H1 (cell line): ENCODE data around the gene SEPTIN7. TPM values are rescaled to one million over a fixed set of nuclear protein-coding genes. Genes with fewer than 3 reads are reported as not detected.
A peak's percentile ranks its signal among the peaks of the same experiment; 100 is the strongest.

ENCODE experiments used
- CTCF ChIA-PET: fragments of 300-600 bp; sonication (Branson Sonifier 250); formaldehyde crosslinking; loops from one replicate; lab custom pipeline; 2021; ENCODE audit not compliant: partially characterized antibody; lab: Charles Lee
- POLR2A ChIA-PET: fragments of 300-600 bp; sonication (Branson Sonifier 250); formaldehyde crosslinking; loops from one replicate; lab custom pipeline; 2021; ENCODE audit warnings: inconsistent platforms; ENCODE audit not compliant: partially characterized antibody; lab: Charles Lee
- DNase-seq, 2 experiments: peaks; one replicate each; pipeline versions ENCODE4 v3.0.0 to v3.0.0-alpha.2; 2010 to 2022; ENCODE audit warnings: low spot score in 2 of 2, low read depth in 1 of 2, mixed read lengths in 1 of 2
- FAIRE-seq: peaks from 2 replicates; lab custom pipeline; 2011; peaks lifted over from hg19 to GRCh38; lab: Jason Lieb, UNC
- H2AFZ ChIP-seq: 2 replicates; pipeline ENCODE4 v1.8.1; 2012; ENCODE audit warnings: low read length, inconsistent platforms
- H2AK5ac ChIP-seq: 2 replicates; pipeline ENCODE4 v1.6.1; 2013; ENCODE audit warnings: low read depth, low read length
- H2BK120ac ChIP-seq: replicated peaks from 2 replicates; pipeline ENCODE3; 2013; ENCODE audit warnings: low read depth, low read length, inconsistent platforms
- H2BK12ac ChIP-seq: 2 replicates; pipeline ENCODE4 v1.6.1; 2013; ENCODE audit warnings: low read depth, low read length
- H2BK15ac ChIP-seq: 2 replicates; pipeline ENCODE4 v1.6.1; 2013; ENCODE audit warnings: low read length
- H2BK20ac ChIP-seq: 2 replicates; pipeline ENCODE4 v1.6.1; 2013; ENCODE audit warnings: low read length
- H2BK5ac ChIP-seq: 2 replicates; pipeline ENCODE4 v1.6.1; 2013; ENCODE audit warnings: low read depth, low read length
- H3K14ac ChIP-seq: 2 replicates; pipeline ENCODE4 v1.6.1; 2013; ENCODE audit warnings: inconsistent platforms; ENCODE audit not compliant: insufficient read length
- H3K18ac ChIP-seq: 2 replicates; pipeline ENCODE4 v1.6.1; 2013; ENCODE audit warnings: low read length; ENCODE audit errors: extremely low read depth
- H3K23ac ChIP-seq: 2 replicates; pipeline ENCODE4 v1.6.1; 2013; ENCODE audit warnings: inconsistent platforms; ENCODE audit not compliant: insufficient read length
- H3K23me2 ChIP-seq: 2 replicates; pipeline ENCODE4 v1.6.1; 2013; ENCODE audit warnings: low read depth, low read length
- H3K27ac ChIP-seq: 2 replicates; pipeline ENCODE4 v1.6.1; 2011; ENCODE audit warnings: low read depth, low read length, inconsistent platforms
- H3K27me3 ChIP-seq, 4 experiments: replicated peaks in 1 of 4; 1 replicate in 1 of 4; 2 replicates in 3 of 4; pipeline versions ENCODE4 v1.6.1 to v1.8.1; 2011 to 2013; ENCODE audit warnings: low read length in 3 of 4, mild to moderate bottlenecking in 3 of 4, inconsistent platforms in 2 of 4, mixed read lengths in 2 of 4, moderate library complexity in 1 of 4; ENCODE audit not compliant: control insufficient read depth in 3 of 4, insufficient read depth in 3 of 4; ENCODE audit errors: extremely low read depth in 1 of 4
- H3K36me3 ChIP-seq, 4 experiments: 2 replicates each; pipeline versions ENCODE4 v1.6.1 to v1.8.1; 2011 to 2013; ENCODE audit warnings: mild to moderate bottlenecking in 4 of 4, low read length in 3 of 4, moderate library complexity in 2 of 4, control low read depth in 1 of 4, inconsistent platforms in 1 of 4; ENCODE audit not compliant: insufficient read depth in 4 of 4, control insufficient read depth in 2 of 4
- H3K4ac ChIP-seq: replicated peaks from 2 replicates; pipeline ENCODE3; 2013; ENCODE audit warnings: low read length, low read depth, mixed read lengths, inconsistent platforms; ENCODE audit not compliant: insufficient read length
- H3K4me1 ChIP-seq, 4 experiments: replicated peaks in 1 of 4; 1 replicate in 1 of 4; 2 replicates in 3 of 4; pipeline versions ENCODE4 v1.6.1 to v1.8.1; 2011 to 2013; ENCODE audit warnings: low read length in 3 of 4, inconsistent platforms in 2 of 4, mixed read lengths in 1 of 4; ENCODE audit not compliant: insufficient read depth in 4 of 4, control insufficient read depth in 3 of 4
- H3K4me2 ChIP-seq, 2 experiments: 2 replicates each; pipeline versions ENCODE4 v1.6.1 to v1.8.1; 2011 to 2013; ENCODE audit warnings: low read depth in 2 of 2, low read length in 2 of 2, control low read depth in 1 of 2, inconsistent platforms in 1 of 2, mild to moderate bottlenecking in 1 of 2; ENCODE audit not compliant: insufficient read depth in 1 of 2
- H3K4me3 ChIP-seq, 4 experiments: fragments of 200-600, 300-600 bp in 1 of 4; sonication (generic), shearing (Covaris generic), sonication (Bioruptor Twin) in 1 of 4; 2 replicates each; pipeline versions ENCODE4 v1.5.1 to v1.8.1; 2011 to 2016; ENCODE audit warnings: low read length in 4 of 4, low read depth in 3 of 4, control low read depth in 2 of 4, inconsistent platforms in 2 of 4, mild to moderate bottlenecking in 2 of 4, mixed read lengths in 1 of 4, moderate library complexity in 1 of 4; ENCODE audit not compliant: insufficient read depth in 2 of 4; ENCODE audit errors: extremely low read depth in 1 of 4
- H3K56ac ChIP-seq: replicated peaks from 2 replicates; pipeline ENCODE3; 2013; ENCODE audit warnings: low read depth, mild to moderate bottlenecking, mixed read lengths, low read length, inconsistent platforms; ENCODE audit not compliant: insufficient read length
- H3K79me1 ChIP-seq: 2 replicates; pipeline ENCODE4 v1.6.1; 2013; ENCODE audit warnings: low read depth, low read length, control low read depth
- H3K79me2 ChIP-seq, 2 experiments: 2 replicates each; pipeline versions ENCODE4 v1.6.1 to v1.8.1; 2012 to 2013; ENCODE audit warnings: low read length in 2 of 2, mild to moderate bottlenecking in 2 of 2, inconsistent platforms in 1 of 2; ENCODE audit not compliant: insufficient read depth in 2 of 2, control insufficient read depth in 1 of 2
- H3K9ac ChIP-seq, 4 experiments: replicated peaks in 1 of 4; 1 replicate in 1 of 4; 2 replicates in 3 of 4; pipeline versions ENCODE4 v1.6.1 to v1.8.1; 2011 to 2013; ENCODE audit warnings: low read depth in 3 of 4, low read length in 3 of 4, control low read depth in 2 of 4, mild to moderate bottlenecking in 2 of 4, moderate library complexity in 2 of 4, inconsistent platforms in 1 of 4; ENCODE audit errors: extremely low read depth in 1 of 4
- H3K9me3 ChIP-seq, 2 experiments: 2 replicates each; pipeline versions ENCODE4 v1.6.1 to v1.8.1; 2012 to 2013; ENCODE audit warnings: mild to moderate bottlenecking in 2 of 2, moderate library complexity in 2 of 2, control low read depth in 1 of 2, inconsistent platforms in 1 of 2, low read depth in 1 of 2, low read length in 1 of 2, mixed read lengths in 1 of 2; ENCODE audit not compliant: insufficient read depth in 2 of 2
- H4K20me1 ChIP-seq, 2 experiments: replicated peaks in 1 of 2; 2 replicates each; pipeline versions ENCODE3 to v1.8.1; 2011 to 2013; ENCODE audit warnings: inconsistent platforms in 2 of 2, low read length in 2 of 2, mild to moderate bottlenecking in 1 of 2; ENCODE audit not compliant: insufficient read depth in 2 of 2, control insufficient read depth in 1 of 2
- H4K5ac ChIP-seq: 2 replicates; pipeline ENCODE4 v1.6.1; 2013; ENCODE audit warnings: low read length, low read depth, mixed read lengths, inconsistent platforms; ENCODE audit not compliant: insufficient read length
- H4K8ac ChIP-seq: 2 replicates; pipeline ENCODE4 v1.8.0; 2013; ENCODE audit warnings: mild to moderate bottlenecking, moderate library complexity, low read length, inconsistent platforms; ENCODE audit not compliant: insufficient read depth; ENCODE audit errors: extremely low read depth
- H4K91ac ChIP-seq: replicated peaks from 2 replicates; pipeline ENCODE3; 2013; ENCODE audit warnings: low read length, mixed read lengths, inconsistent platforms; ENCODE audit not compliant: insufficient read length
- ASH2L ChIP-seq: fragments of 200-600, 300-600 bp; sonication (generic); IDR thresholded peaks from one replicate; pipeline ENCODE4 v1.7.1; 2017; ENCODE audit warnings: low read length
- E2F6 ChIP-seq: IDR thresholded peaks from 2 replicates; pipeline ENCODE4 v1.6.1; 2012; ENCODE audit warnings: inconsistent platforms
- JUND ChIP-seq: IDR thresholded peaks from 2 replicates; pipeline ENCODE4 v1.6.1; 2011; ENCODE audit warnings: mild to moderate bottlenecking, improper control_type of control experiment, low read length
- KDM1A ChIP-seq: fragments of 200-600, 300-600 bp; sonication (generic); IDR thresholded peaks from 2 replicates; pipeline ENCODE4 v1.7.1; 2016; ENCODE audit warnings: mild to moderate bottlenecking, low read length, borderline replicate concordance
- KDM4A ChIP-seq: IDR thresholded peaks from one replicate; pipeline ENCODE4 v1.7.1; 2012; ENCODE audit warnings: low read depth, mild to moderate bottlenecking, moderate library complexity, low read length, inconsistent platforms; ENCODE audit not compliant: severe bottlenecking
- RFX5 ChIP-seq: IDR thresholded peaks from 2 replicates; pipeline ENCODE4 v1.6.1; 2011; ENCODE audit warnings: low read depth, low read length, improper control_type of control experiment, borderline replicate concordance
- SP2 ChIP-seq: IDR thresholded peaks from 2 replicates; pipeline ENCODE4 v1.6.1; 2012; ENCODE audit warnings: mild to moderate bottlenecking, low read length, inconsistent platforms
- SRF ChIP-seq: IDR thresholded peaks from 2 replicates; pipeline ENCODE4 v1.6.1; 2011; ENCODE audit warnings: mild to moderate bottlenecking, low read depth, low read length, moderate library complexity
- TAF1 ChIP-seq: IDR thresholded peaks from 2 replicates; pipeline ENCODE4 v1.6.1; 2011; ENCODE audit warnings: mild to moderate bottlenecking, low read depth, low read length
- WGBS, 2 experiments: shearing (Covaris generic) in 1 of 2; methylation state at CpG; one replicate each; pipeline versions ENCODE4 v1.1.6 to v1.1.7; 2013 to 2015; ENCODE audit warnings: low lambda C conversion rate in 2 of 2, mixed read lengths in 2 of 2, inconsistent platforms in 1 of 2, low coverage in 1 of 2, missing lambda C conversion rate in 1 of 2; ENCODE audit not compliant: insufficient replicate concordance in 2 of 2, insufficient coverage in 1 of 2, insufficient read length in 1 of 2; ENCODE audit errors: extremely low coverage in 1 of 2, missing lambda C conversion rate in 1 of 2; 5-methylcytosine and 5-hydroxymethylcytosine counted together
- polyA plus RNA-seq, 7 experiments: library from polyadenylated mRNA; depleted of rRNA in 3 of 7; stranded (reverse) in 5 of 7; unstranded in 2 of 7; fragments of >200 nt in 5 of 7; fragments of 200-250 nt in 2 of 7; gene quantifications; 1 replicate in 5 of 7; 2 replicates in 1 of 7; 4 replicates in 1 of 7; pipeline versions ENCODE4 v1.2.1 to v1.2.3, GENCODE V29; 2011 to 2013; ENCODE audit warnings: missing spikeins in 2 of 7, mixed read lengths in 2 of 7
- total RNA-seq: library from RNA; stranded (reverse); fragmentation: NEBNext Ultra II Directional; extraction: Animal tissue kit (Norgen Biotek cat#: 25700); gene quantifications from 2 replicates; pipeline ENCODE4 v1.2.1, GENCODE V29; 2021
- TF ChIP-seq, protein P1 (sequence below): IDR thresholded peaks from 2 replicates; pipeline ENCODE4 v1.6.1; 2012; ENCODE audit warnings: low read length, inconsistent platforms

Gene SEPTIN7
- total and polyA plus RNA-seq, 2 of the 8 experiments (the other 6 are each of a cell fraction or from before 2014, with no cell fraction given) = 85.3 to 183 TPM

DNA sequence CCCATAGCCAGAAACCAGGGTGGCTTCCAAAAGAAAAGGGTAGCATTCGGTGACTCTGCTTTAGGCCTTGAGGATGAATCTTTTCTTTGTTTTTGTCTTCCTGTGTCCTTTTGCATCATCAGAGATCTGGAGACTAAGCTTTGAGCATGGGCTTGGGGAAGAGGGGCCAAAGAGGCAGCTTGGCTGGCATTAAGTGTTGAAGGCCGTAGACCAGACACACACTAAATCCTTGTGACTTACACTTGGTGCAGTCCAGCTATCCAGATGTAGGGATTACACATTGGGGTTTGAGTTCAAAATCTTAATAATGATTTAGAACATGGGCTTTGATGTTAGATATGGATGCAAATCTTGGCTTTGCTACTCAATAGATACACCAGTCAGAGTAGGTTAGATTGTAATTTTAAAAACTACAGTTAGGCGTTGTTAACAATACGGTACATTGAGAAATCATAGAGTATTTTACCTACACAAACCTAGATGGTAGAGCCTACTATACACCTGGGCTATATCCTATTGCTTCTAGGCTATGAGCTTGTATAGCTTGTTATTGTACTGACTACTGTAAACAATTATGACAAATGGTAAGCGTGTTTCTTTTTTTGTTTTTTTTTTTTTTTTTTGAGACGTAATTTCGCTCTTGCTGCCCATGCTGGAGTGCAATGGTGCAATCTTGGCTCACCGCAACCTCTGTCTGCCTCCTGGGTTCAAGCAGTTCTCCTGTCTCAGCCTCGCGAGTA, 3.5 kb downstream of the SEPTIN7 start:
- DNase-seq = no peak
- no peak overlapping the region for H3K27ac ChIP-seq
- TF ChIP-seq ASH2L (no peak), KDM1A (no peak), RFX5 (no peak), KDM4A (no peak), SRF (no peak), E2F6 (no peak), JUND (no peak), SP2 (no peak), TAF1 (no peak)
- TF ChIP-seq, protein P1, sequence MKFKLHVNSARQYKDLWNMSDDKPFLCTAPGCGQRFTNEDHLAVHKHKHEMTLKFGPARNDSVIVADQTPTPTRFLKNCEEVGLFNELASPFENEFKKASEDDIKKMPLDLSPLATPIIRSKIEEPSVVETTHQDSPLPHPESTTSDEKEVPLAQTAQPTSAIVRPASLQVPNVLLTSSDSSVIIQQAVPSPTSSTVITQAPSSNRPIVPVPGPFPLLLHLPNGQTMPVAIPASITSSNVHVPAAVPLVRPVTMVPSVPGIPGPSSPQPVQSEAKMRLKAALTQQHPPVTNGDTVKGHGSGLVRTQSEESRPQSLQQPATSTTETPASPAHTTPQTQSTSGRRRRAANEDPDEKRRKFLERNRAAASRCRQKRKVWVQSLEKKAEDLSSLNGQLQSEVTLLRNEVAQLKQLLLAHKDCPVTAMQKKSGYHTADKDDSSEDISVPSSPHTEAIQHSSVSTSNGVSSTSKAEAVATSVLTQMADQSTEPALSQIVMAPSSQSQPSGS = no peak

More for the DNA sequence above, 3.5 kb downstream of the SEPTIN7 start:
- H3K79me2 ChIP-seq = peaks cover 28 to 74% of the 10 kb centered on the region in 2 experiments
- H2BK20ac ChIP-seq = no peak overlapping the region
- no peak overlapping the region for H2BK120ac ChIP-seq
- H3K9ac ChIP-seq = no peak overlapping the region
- no peak overlapping the region for H2AFZ ChIP-seq
- H2BK5ac ChIP-seq = 0 out of 2 replicates have a peak overlapping the region, but pooled peaks have one; percentile 26
- H3K4me1 ChIP-seq = peaks cover 0 to 7% (median 1%) of the 10 kb centered on the region in 4 experiments; a peak in 3 of 7 replicates
- 94% methylated on average over 7 of the region's 10 CpGs; no CpG with 5 or more reads in 1 of the 2 experiments for WGBS, 2 experiments
- H2BK15ac ChIP-seq = no peak overlapping the region
- POLR2A ChIA-PET = interaction anchor here (0.8 to 3.0 kb wide), 3 partner anchors 9 to 95 kb away, joined by 4 to 12 read pairs (median 7); no protein-coding TSS in a partner anchor
- H2AK5ac ChIP-seq = no peak overlapping the region
- H4K8ac ChIP-seq = no peak overlapping the region
- H4K20me1 ChIP-seq = peaks cover 2 to 9% of the 10 kb centered on the region in 2 experiments
- peaks cover 5% of the 10 kb centered on the region for H3K23me2 ChIP-seq
- no peak overlapping the region for H4K91ac ChIP-seq
- H3K9me3 ChIP-seq = no peaks in the 10 kb centered on the region
- no peak overlapping the region for H3K4ac ChIP-seq
- CTCF ChIA-PET = interaction anchor here (1.1 to 3.9 kb wide), 3 partner anchors 94 to 102 kb away, joined by 3 to 18 read pairs (median 4); no protein-coding TSS in a partner anchor
- no peak overlapping the region for H4K5ac ChIP-seq
- no peak overlapping the region; a peak in 1 of 4 replicates for H3K4me2 ChIP-seq
- H3K36me3 ChIP-seq = no peaks in the 10 kb centered on the region
- H3K27me3 ChIP-seq = no peaks in the 10 kb centered on the region
- no peaks in the 10 kb centered on the region; the same call in 1 of the 2 replicates for H3K79me1 ChIP-seq
- FAIRE-seq = no peak
- no peak overlapping the region for H3K23ac ChIP-seq
- H3K14ac ChIP-seq = no peak overlapping the region
- no peak overlapping the region for H3K18ac ChIP-seq
- H3K56ac ChIP-seq = no peak overlapping the region
- H2BK12ac ChIP-seq = no peak overlapping the region
- no peak overlapping the region for H3K4me3 ChIP-seq
